ENCODE measurements around the gene SELENOO. TPM values are rescaled to one million over a fixed set of nuclear protein-coding genes. Genes with fewer than 3 reads are reported as not detected.

Gene SELENOO
- total and polyA plus RNA-seq, 4 experiments from 2014 or later: 2.0 to 34.8 (median 20.2) TPM

DNA sequence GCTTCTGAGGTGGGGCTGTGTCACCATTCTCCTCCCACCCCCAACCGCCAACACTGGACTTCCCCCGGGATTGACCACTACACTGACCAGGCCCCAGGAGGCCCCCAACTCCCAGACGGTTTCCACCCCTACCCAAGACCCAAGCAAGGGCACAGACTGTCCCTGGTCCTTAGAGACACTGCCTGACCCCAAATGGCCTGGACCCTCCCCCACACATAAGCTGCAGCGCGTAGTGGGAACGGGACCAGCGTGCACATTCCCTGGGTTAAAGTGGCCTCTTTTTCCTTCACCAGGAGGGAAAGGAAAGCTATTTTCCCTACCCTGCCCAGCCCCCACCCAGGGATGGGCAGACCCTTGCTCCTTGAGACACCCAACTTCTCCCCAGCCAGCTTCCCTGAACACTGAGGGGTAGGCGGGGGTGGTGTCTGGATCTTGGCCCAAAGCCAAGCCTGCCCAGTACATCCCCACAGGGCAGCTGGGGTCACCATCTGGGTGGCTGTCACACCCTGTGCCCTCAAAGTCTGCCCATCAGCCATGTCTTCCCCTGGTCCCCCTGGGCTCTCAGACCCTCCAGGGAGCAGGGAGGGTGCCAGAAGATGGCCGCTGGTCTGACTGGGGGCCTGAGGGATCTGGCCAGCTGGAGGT is 62.3 kb downstream of the SELENOO start:
- Histone ChIP-seq H3K36me3 (ENCODE audit: insufficient read depth, low read length) (no peaks in the 10 kb centered on the region), H3K4me3 (ENCODE audit: low read length in 2 of 2) (no peak overlapping the region), H3K27me3 (ENCODE audit: insufficient read depth, low read length) (no peaks in the 10 kb centered on the region), H3K4me1 (ENCODE audit: insufficient read depth, low read length) (peaks cover 7% of the 10 kb centered on the region), H3K9me3 (ENCODE audit: control insufficient read depth in 1 of 2, low read length in 2 of 2) (no peaks in the 10 kb centered on the region), H3K27ac (ENCODE audit: low read depth, low read length) (no peak overlapping the region)
- no peaks in the 10 kb centered on the region for H3K36me3 Mint-ChIP-seq
- H3K27me3 Mint-ChIP-seq: peaks cover 10 to 20% of the 10 kb centered on the region in 2 donors
- H3K9me3 Mint-ChIP-seq: no peaks in the 10 kb centered on the region
- H3K4me1 Mint-ChIP-seq: peaks cover 0 to 8% (median 7%) of the 10 kb centered on the region in 4 donors
- no peak for DNase-seq
- H3K4me3 Mint-ChIP-seq: no peak overlapping the region
- ChIA-PET CTCF (ENCODE audit: partially characterized antibody) (interaction anchor here (1.4 kb wide), 1 partner anchor 11 kb away, joined by 3 read pairs; no protein-coding TSS in a partner anchor), POLR2A (ENCODE audit: partially characterized antibody) (interaction anchor here (1.4 kb wide), 1 partner anchor 12 kb away, joined by 3 read pairs; no protein-coding TSS in a partner anchor)
- intact Hi-C loops (cut with micrococcal nuclease): no loop called here
- H3K27ac Mint-ChIP-seq: no peak overlapping the region

DNA sequence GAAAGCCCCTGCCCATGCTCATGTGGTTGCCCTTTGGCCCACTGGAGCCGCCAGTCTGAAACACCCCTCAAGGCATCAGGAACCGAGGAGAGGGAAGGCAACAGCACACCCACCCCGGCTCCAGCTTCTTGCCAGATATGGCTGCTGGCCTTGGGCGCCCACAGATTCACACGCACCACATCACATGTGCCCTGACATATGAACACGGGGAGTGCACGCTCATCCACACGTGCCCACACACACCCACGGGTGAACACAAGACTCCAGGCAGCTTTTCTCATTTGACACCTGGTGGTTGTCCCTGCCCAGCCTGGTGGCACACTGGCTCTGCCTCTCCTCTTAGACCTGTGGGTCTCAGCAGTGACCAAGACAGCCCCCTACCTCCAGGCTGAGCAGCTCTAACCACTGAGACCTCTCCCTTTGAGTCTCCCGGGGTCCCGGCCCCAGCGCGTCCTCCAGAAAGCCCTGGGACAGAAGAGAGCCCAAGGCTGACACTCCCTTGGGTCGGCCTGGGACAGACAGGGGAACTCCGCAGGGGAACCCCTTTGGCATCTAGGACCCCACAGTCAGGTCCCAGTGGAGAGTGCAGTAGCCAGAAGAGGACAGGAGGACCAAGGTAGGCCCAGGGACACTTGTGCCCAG is 63.4 kb downstream of the SELENOO start:
- Histone ChIP-seq H3K36me3 (ENCODE audit: insufficient read depth, low read length) (no peaks in the 10 kb centered on the region), H3K9me3 (ENCODE audit: control insufficient read depth in 1 of 2, low read length in 2 of 2) (no peaks in the 10 kb centered on the region), H3K27me3 (ENCODE audit: insufficient read depth, low read length) (no peaks in the 10 kb centered on the region), H3K27ac (ENCODE audit: low read depth, low read length) (no peak overlapping the region), H3K4me3 (ENCODE audit: low read length in 2 of 2) (no peak overlapping the region), H3K4me1 (ENCODE audit: insufficient read depth, low read length) (peaks cover 14% of the 10 kb centered on the region)
- H3K27me3 Mint-ChIP-seq: peaks cover 6 to 15% of the 10 kb centered on the region in 2 donors
- ChIA-PET CTCF (ENCODE audit: partially characterized antibody) (interaction anchor here (1.4 kb wide), 1 partner anchor 12 kb away, joined by 3 read pairs; no protein-coding TSS in a partner anchor), POLR2A (ENCODE audit: partially characterized antibody) (no interaction called here)
- no peaks in the 10 kb centered on the region for H3K9me3 Mint-ChIP-seq
- no peaks in the 10 kb centered on the region for H3K36me3 Mint-ChIP-seq
- no peak overlapping the region for H3K27ac Mint-ChIP-seq
- H3K4me1 Mint-ChIP-seq: peaks cover 0 to 16% (median 9%) of the 10 kb centered on the region in 4 donors
- intact Hi-C loops (cut with micrococcal nuclease): no loop called here
- DNase-seq: no peak
- peak overlapping the region in 1 of 8 donors; percentile 7 for H3K4me3 Mint-ChIP-seq

DNA sequence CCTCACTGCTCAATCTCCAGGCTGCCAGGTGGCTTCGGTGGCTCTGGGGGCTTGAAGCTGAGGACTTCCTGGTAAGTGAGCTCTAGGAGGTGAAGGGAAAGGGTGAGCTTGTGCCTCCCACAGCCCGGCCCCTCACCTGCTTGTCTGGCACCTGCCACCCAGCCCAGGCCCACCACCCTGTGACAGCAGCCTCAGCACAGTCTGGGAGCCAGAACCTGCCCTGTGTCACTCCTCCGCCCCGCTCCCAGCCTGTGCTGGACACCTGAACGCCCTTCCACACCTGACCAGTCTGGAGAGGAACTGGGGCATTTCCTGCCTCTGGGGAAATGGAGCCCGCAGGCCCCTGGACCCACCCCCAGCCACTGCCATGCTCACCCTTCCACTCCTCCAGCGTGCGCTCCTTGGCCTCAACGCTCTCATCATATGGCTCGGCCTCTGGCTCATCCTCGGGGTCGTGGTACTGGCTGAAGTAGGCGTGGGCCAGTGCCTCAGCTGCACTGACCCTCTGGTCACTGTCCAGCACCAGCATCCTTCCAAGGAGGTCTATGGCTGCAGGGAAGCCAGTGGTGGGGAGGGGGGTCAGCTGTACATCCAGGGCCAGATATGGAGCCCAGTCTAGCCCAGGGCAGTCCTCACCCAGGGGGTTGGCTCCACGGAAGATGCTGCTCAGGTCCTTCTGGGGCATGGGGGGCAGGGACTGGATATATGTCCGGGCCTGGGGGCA is 64.3 kb downstream of the SELENOO start:
- Mint-ChIP-seq H3K4me3 (no peak overlapping the region), H3K36me3 (no peaks in the 10 kb centered on the region), H3K27ac (peak overlapping the region in 1 of 7 donors; percentile 42), H3K4me1 (peaks cover 0 to 16% (median 9%) of the 10 kb centered on the region in 4 donors), H3K27me3 (peaks cover 6 to 15% of the 10 kb centered on the region in 2 donors), H3K9me3 (no peaks in the 10 kb centered on the region)
- Histone ChIP-seq H3K4me1 (ENCODE audit: insufficient read depth, low read length) (peaks cover 20% of the 10 kb centered on the region), H3K27ac (ENCODE audit: low read depth, low read length) (no peak overlapping the region), H3K9me3 (ENCODE audit: control insufficient read depth in 1 of 2, low read length in 2 of 2) (no peaks in the 10 kb centered on the region), H3K36me3 (ENCODE audit: insufficient read depth, low read length) (no peaks in the 10 kb centered on the region), H3K27me3 (ENCODE audit: insufficient read depth, low read length) (no peaks in the 10 kb centered on the region), H3K4me3 (ENCODE audit: low read length in 2 of 2) (no peak overlapping the region)
- ChIA-PET POLR2A (ENCODE audit: partially characterized antibody) (no interaction called here), CTCF (ENCODE audit: partially characterized antibody) (no interaction called here)
- intact Hi-C loops (cut with micrococcal nuclease): no loop called here
- DNase-seq: no peak

- Mint-ChIP-seq H3K27ac (no peak overlapping the region), H3K4me1 (peaks cover 1 to 23% (median 12%) of the 10 kb centered on the region in 4 donors), H3K9me3 (no peaks in the 10 kb centered on the region), H3K4me3 (no peak overlapping the region), H3K36me3 (no peaks in the 10 kb centered on the region), H3K27me3 (peaks cover 4 to 13% of the 10 kb centered on the region in 2 donors)
- H3K27ac ChIP-seq (ENCODE audit: low read depth, low read length): no peak overlapping the region
- ChIA-PET CTCF (ENCODE audit: partially characterized antibody) (interaction anchor here (1.3 to 3.0 kb wide), 2 partner anchors 15 to 75 kb away, joined by 5 to 19 read pairs; partner anchors contain the start of gene HDAC10), POLR2A (ENCODE audit: partially characterized antibody) (interaction anchor here (1.1 to 4.6 kb wide), 3 partner anchors 16 to 26 kb away, joined by 4 to 26 read pairs (median 5); partner anchors contain the start of gene HDAC10)
- no peaks in the 10 kb centered on the region for H3K27me3 ChIP-seq (ENCODE audit: insufficient read depth, low read length)
- H3K4me1 ChIP-seq (ENCODE audit: insufficient read depth, low read length): peaks cover 31% of the 10 kb centered on the region
- intact Hi-C loops (cut with micrococcal nuclease): no loop called here
- no peaks in the 10 kb centered on the region for H3K9me3 ChIP-seq (ENCODE audit: control insufficient read depth in 1 of 2, low read length in 2 of 2)
- H3K4me3 ChIP-seq (ENCODE audit: low read length in 2 of 2): no peak overlapping the region
- H3K36me3 ChIP-seq (ENCODE audit: insufficient read depth, low read length): no peaks in the 10 kb centered on the region
- DNase-seq: no peak
These were observed 66.2 kb downstream of the SELENOO start for GRCh38 chr22:50266994-50267393.

Other genes starting within 250 kb of the SELENOO start
- gene PIM3, start 240.2 kb upstream of the SELENOO start, total RNA-seq: 10 to 100 TPM; 58.8 to 62.3 TPM
- 10 to 100 TPM; 48.1 to 49.7 TPM for gene PIM3, start 240.2 kb upstream of the SELENOO start, polyA plus RNA-seq
- gene IL17REL, start 188.2 kb upstream of the SELENOO start, total RNA-seq: not detected
- gene IL17REL, start 188.2 kb upstream of the SELENOO start, polyA plus RNA-seq: not detected
- gene TTLL8, start 142.7 kb upstream of the SELENOO start, total RNA-seq: not detected
- gene TTLL8, start 142.7 kb upstream of the SELENOO start, polyA plus RNA-seq: not detected
- not detected for gene MLC1, start 115.6 kb upstream of the SELENOO start, total RNA-seq
- gene MLC1, start 115.6 kb upstream of the SELENOO start, polyA plus RNA-seq: under 1 TPM in 1 of 2 donors, not detected in 1; 0.28 TPM
- gene MOV10L1, start 111.0 kb upstream of the SELENOO start, total RNA-seq: not detected
- not detected for gene MOV10L1, start 111.0 kb upstream of the SELENOO start, polyA plus RNA-seq
- gene PANX2, start 30.3 kb upstream of the SELENOO start, total RNA-seq: not detected
- gene PANX2, start 30.3 kb upstream of the SELENOO start, polyA plus RNA-seq: not detected
- gene TRABD, start 15.1 kb upstream of the SELENOO start, total RNA-seq: 100 to 1,000 TPM; 124 to 126 TPM
- gene TRABD, start 15.1 kb upstream of the SELENOO start, polyA plus RNA-seq: 10 to 100 TPM; 51.5 to 61.4 TPM
- 100 to 1,000 TPM; 132 to 133 TPM for gene TUBGCP6, start 44.0 kb downstream of the SELENOO start, total RNA-seq
- gene TUBGCP6, start 44.0 kb downstream of the SELENOO start, polyA plus RNA-seq: 10 to 100 TPM; 16.5 to 20.5 TPM
- gene HDAC10, start 50.3 kb downstream of the SELENOO start, total RNA-seq: 100 to 1,000 TPM; 141 to 151 TPM
- gene HDAC10, start 50.3 kb downstream of the SELENOO start, polyA plus RNA-seq: 1 to 10 TPM; 3.8 to 6.8 TPM
- 1 to 10 TPM; 2.9 TPM for gene MAPK12, start 60.7 kb downstream of the SELENOO start, total RNA-seq
- under 1 TPM in 1 of 2 donors, not detected in 1; 0.05 TPM for gene MAPK12, start 60.7 kb downstream of the SELENOO start, polyA plus RNA-seq
- 1 to 10 TPM; 1.6 to 1.7 TPM for gene MAPK11, start 69.4 kb downstream of the SELENOO start, total RNA-seq
- under 1 TPM; 0.10 to 0.54 TPM for gene MAPK11, start 69.4 kb downstream of the SELENOO start, polyA plus RNA-seq
- gene PLXNB2, start 106.6 kb downstream of the SELENOO start, total RNA-seq: 1 to 10 TPM; 2.8 to 4.6 TPM
- under 1 TPM in 1 of 2 donors, not detected in 1; 0.40 TPM for gene PLXNB2, start 106.6 kb downstream of the SELENOO start, polyA plus RNA-seq
- 1 to 10 TPM; 1.5 to 2.4 TPM for gene DENND6B, start 126.0 kb downstream of the SELENOO start, total RNA-seq
- gene DENND6B, start 126.0 kb downstream of the SELENOO start, polyA plus RNA-seq: under 1 TPM; 0.22 to 0.36 TPM
- 10 to 100 TPM; 80.1 to 91.2 TPM for gene PPP6R2, start 142.3 kb downstream of the SELENOO start, total RNA-seq
- gene PPP6R2, start 142.3 kb downstream of the SELENOO start, polyA plus RNA-seq: 10 to 100 TPM; 13.3 to 27.7 TPM

All from CD4-positive, alpha-beta memory T cell (primary cell).